GM12864 (cell line): ENCODE data around the gene ZNF784.
"Not testable (repeated sequence)": the region's sequence is repeated elsewhere in the genome, so short reads cannot be mapped to it uniquely, and the experiment has no call there.

Experiments used
- DNase-seq: peaks from one replicate; pipeline ENCODE4 v3.0.0-alpha.2; 2011; ENCODE audit warnings: low read depth
- H3K4me3 ChIP-seq: 2 replicates; pipeline ENCODE4 v1.5.1; 2011; ENCODE audit warnings: mild to moderate bottlenecking, low read depth, low read length, control low read depth
- TF ChIP-seq, protein P1 (sequence below): IDR thresholded peaks from 2 replicates; pipeline ENCODE4 v1.5.1; 2011; ENCODE audit warnings: low read depth, mild to moderate bottlenecking, moderate library complexity, low read length, control low read depth, inconsistent platforms; ENCODE audit errors: missing control alignments

ZNF784 gene

GRCh38 chr19:55578031-55578760 is 46.2 kb downstream of the ZNF784 start:
- TF ChIP-seq, protein P1, sequence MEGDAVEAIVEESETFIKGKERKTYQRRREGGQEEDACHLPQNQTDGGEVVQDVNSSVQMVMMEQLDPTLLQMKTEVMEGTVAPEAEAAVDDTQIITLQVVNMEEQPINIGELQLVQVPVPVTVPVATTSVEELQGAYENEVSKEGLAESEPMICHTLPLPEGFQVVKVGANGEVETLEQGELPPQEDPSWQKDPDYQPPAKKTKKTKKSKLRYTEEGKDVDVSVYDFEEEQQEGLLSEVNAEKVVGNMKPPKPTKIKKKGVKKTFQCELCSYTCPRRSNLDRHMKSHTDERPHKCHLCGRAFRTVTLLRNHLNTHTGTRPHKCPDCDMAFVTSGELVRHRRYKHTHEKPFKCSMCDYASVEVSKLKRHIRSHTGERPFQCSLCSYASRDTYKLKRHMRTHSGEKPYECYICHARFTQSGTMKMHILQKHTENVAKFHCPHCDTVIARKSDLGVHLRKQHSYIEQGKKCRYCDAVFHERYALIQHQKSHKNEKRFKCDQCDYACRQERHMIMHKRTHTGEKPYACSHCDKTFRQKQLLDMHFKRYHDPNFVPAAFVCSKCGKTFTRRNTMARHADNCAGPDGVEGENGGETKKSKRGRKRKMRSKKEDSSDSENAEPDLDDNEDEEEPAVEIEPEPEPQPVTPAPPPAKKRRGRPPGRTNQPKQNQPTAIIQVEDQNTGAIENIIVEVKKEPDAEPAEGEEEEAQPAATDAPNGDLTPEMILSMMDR: no peak
- DNase-seq: no peak

DNA sequence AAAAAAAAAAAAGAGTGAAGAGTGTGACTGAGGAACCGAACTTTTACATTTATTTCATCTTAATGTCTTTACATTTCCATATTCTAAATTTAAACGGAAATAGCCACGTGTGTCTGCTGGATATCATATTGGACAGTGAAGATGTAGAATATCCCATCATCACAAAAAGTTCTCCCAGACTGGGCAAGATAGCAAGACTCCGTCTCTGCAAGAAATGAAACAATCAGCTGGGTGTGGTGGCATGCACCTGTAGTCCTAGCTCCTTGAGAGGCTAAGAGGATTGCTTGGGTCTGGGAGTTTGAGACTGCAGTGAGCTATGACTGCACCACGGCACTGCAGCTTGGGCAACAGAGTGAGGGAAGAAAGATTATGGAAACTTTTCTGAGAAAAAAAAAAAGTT is 47.6 kb downstream of the ZNF784 start:
- H3K4me3 ChIP-seq: no peak overlapping the region
- TF ChIP-seq, protein P1: no peak

More at GRCh38 chr19:55578031-55578760, 46.2 kb downstream of the ZNF784 start:
- H3K4me3 ChIP-seq: no peak overlapping the region

DNA sequence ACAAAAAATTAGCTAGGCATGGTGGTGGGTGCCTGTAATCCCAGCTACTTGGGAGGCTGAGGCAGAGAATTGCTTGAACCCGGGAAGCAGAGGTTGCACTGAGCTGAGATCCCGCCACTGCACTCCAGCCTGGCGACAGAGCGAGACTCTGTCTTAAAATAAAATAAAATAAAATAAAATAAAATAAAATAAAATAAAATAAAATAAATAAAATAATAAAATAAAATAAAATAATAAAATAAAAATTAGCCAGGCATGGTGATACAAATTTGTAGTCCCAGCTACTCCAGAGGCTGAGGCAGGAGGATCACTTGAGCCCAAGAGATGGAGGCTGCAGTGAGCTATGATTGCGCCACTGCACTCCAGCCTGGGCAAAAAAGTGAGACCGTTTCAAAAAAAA is 50.4 kb downstream of the ZNF784 start:
- not testable (repeated sequence) for H3K4me3 ChIP-seq, DNase-seq

More for the DNA sequence above, 47.6 kb downstream of the ZNF784 start:
- no peak for DNase-seq
